LNCAP (cell line): ENCODE data around the gene TMEM225B.

Experiments
- TF ChIP-seq, protein P1 (sequence below): fragments of 450-650 bp; IDR thresholded peaks from 2 replicates; pipeline ENCODE4 v1.5.1; 2017; ENCODE audit warnings: mild to moderate bottlenecking

The TMEM225B gene

GRCh38 chr7:99616359-99617191 is 18.5 kb downstream of the TMEM225B start, which contains the start of gene ZSCAN25:
Gene ZSCAN25, plus strand, starts transcription at chr7:99616946. Its CDS starts 2,661 bp downstream, at chr7:99619607.
- TF ChIP-seq, protein P1, sequence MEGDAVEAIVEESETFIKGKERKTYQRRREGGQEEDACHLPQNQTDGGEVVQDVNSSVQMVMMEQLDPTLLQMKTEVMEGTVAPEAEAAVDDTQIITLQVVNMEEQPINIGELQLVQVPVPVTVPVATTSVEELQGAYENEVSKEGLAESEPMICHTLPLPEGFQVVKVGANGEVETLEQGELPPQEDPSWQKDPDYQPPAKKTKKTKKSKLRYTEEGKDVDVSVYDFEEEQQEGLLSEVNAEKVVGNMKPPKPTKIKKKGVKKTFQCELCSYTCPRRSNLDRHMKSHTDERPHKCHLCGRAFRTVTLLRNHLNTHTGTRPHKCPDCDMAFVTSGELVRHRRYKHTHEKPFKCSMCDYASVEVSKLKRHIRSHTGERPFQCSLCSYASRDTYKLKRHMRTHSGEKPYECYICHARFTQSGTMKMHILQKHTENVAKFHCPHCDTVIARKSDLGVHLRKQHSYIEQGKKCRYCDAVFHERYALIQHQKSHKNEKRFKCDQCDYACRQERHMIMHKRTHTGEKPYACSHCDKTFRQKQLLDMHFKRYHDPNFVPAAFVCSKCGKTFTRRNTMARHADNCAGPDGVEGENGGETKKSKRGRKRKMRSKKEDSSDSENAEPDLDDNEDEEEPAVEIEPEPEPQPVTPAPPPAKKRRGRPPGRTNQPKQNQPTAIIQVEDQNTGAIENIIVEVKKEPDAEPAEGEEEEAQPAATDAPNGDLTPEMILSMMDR: peak; percentile 48

- TF ChIP-seq, protein P1: no peak
Observed at GRCh38 chr7:99617192-99617781, 19.2 kb downstream of the TMEM225B start.

GRCh38 chr7:99618726-99619125 is 20.7 kb downstream of the TMEM225B start:
- TF ChIP-seq, protein P1: no peak

- TF ChIP-seq, protein P1: no peak
Observed at GRCh38 chr7:99619571-99620130, 21.6 kb downstream of the TMEM225B start.

DNA sequence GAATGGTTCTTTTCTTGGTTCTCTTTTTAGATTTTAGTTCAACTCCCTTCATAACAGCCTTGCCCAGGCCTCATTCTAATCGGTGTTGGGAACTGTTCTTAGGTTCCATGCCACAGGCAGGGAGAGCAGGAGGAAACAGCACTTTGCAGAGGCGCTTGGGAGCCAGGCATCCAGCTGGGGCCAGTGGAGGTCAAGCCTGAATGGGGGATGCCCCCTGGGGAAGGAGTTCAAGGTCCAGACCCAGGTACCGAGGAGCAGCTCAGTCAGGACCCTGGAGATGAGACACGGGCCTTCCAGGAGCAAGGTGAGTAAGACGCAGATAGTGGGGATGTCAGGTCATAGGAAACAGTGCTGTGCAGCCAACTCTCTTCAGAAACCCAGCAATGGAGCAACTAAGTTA is 23.2 kb downstream of the TMEM225B start:
- TF ChIP-seq, protein P1: no peak

GRCh38 chr7:99622596-99622995 is 24.5 kb downstream of the TMEM225B start:
- TF ChIP-seq, protein P1: no peak

GRCh38 chr7:99623091-99623693 is 25.1 kb downstream of the TMEM225B start:
- TF ChIP-seq, protein P1: no peak
